HG03039 (cell line): Measurements from ENCODE around the gene MEOX1.
"Not testable (repeated sequence)": the region's sequence is repeated elsewhere in the genome, so short reads cannot be mapped to it uniquely, and the experiment has no call there.

Experiments
- ATAC-seq: cut with Tn5 transposase; IDR thresholded peaks from one replicate; pipeline ENCODE4 v1.9.1; 2021; ENCODE audit warnings: mild to moderate bottlenecking, moderate library complexity; ENCODE audit not compliant: unreplicated experiment

Gene MEOX1

DNA sequence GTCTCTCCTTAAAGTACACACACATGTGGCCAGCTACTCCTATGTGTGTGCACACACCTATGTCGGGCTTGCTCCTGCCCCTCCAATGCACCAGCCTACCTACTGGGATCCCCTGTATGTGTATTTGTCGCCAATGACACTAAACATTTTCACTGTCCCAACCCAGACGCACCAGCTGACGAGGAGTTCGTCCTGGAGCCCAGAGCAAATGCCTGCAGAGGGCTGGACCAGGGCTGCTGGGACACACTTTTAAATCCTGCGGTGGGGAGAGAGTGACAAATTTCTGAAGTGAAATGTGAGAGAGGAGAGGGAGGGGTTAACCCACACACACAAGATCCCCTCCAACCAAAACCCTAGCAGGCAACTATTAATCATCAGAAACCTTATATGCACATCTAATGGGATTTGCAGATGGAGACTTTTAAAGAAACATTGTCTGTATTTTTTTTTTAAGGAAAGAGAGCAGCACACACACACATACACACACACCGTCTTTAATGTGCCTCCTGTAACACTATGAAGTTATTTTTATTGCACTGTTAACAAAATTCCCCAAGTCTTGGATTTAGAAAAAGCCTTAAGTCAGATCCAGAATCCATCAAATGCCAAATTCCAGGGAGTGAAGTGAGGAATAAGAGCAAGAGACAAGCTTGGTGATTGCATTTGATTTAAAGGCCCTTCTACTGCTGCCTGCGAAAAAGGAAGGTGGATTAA, at the start of gene MEOX1:
Gene MEOX1 (minus strand): TSS at position 224 of the 714 bp plus-strand sequence. CDS start 388 bp downstream, outside the sequence.
- ATAC-seq = no peak

DNA sequence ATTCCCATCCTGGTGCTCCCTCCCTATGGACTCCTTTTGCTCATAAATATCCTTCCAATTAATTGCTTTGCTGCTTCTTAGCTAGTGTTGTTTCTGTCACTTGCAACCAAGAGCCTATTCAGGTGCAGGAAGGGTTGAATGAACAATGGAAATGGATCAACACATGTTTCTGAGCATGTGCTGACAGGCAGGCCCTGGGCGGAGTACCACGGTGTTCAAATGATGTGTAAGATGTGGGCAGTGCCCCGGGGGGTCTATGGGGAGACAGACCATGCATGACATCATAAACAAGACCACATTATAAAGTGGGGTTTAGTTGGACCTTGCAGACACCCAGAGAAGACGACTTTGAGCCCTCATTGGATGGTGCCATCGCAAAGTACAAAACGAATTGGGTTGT, 48.4 kb upstream of the MEOX1 start:
- ATAC-seq = no peak

DNA sequence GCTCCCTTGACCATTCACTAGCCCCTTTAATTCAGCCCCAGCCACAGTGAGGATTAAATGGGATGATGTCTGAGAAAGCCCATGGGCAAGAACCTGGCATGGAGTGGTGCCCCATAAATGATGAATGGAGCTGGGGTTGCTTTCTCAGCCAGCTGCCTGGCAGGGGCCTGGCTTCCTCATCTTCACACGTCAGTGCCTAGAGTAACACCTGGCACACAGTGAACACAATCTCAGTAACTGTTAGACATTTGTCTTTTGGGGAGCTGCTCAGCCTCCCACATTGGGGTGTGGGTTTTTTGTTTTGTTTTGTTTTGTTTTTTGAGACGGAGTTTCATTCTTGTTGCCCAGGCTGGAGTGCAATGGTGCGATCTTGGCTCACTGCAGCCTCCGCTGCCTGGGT, 47.5 kb upstream of the MEOX1 start:
- no peak for ATAC-seq

DNA sequence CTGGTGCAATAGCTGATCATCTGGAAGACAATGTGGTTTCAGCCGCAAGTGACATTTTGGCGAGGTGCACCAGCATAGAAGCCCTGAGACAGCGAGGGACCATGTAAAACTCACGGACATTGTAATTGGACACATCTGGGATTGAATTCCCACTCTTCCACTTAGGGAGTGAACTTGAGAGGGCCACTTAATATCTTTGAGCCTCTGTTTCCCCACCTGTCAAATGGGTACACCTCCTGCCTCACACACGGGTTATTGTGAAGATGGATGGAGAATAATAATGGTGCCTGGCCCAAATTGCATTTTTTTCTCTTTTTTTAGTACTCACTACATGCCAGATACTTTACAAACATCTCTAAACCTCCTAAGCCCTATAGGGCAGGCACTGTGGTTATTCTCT, 45.5 kb upstream of the MEOX1 start:
- ATAC-seq = no peak

DNA sequence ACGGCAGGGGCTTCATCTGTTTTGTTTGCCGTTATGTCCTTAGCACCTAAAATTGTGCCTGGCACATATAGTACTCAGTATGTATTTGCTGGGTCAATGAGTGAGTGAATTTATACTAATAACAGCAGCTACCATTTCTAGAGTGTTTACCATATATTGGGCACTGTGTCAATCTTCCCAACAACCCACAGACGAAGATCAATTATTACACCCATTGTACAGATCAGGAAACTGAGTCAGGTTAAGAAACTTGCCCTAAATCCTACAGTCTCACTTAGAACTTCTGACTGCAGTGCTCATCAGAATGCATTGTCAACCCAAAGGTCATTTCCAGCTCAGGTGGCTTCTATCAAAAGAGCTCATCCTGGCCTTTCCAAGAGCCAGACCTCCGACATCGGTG, 44.5 kb upstream of the MEOX1 start:
- ATAC-seq = no peak

DNA sequence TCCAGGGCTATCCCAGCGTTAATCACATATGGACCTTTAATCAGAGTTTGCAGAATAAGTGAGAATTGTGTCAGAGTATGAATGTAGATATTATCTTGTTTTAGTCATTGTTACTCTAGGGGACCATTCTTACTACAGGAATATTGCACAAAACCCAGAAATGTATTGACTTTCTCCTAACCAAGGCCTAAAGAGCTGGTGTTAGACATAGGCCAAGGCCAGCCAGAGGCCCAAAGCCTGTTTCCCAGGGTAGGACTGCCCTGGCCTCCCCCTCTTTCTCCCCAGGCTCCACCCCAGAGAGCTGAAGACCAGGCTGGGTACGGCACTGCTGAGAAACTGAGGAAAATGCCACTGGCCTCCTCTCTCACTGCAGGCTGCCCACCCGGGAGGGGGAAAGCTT, 41.9 kb upstream of the MEOX1 start:
- no peak for ATAC-seq

DNA sequence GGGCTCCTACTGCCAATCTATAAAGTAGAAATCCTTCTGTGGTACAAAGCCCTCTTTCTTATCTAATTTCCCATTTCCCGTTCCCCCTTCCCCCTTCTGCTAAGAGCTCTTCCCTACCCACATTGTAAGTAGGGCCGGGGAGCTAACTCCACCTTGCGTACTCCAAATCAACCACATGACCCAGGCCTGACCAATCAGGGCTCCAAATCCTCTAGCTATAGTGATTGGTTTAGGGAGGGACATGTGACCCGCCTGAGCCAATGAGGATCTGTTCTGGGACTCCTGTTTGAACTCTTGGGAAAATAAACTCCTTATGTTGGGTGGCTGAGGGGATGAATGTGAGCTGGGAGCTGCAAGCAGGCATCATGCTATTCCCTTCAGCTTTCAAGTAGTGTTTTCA, 40.9 kb upstream of the MEOX1 start:
- ATAC-seq = no peak

DNA sequence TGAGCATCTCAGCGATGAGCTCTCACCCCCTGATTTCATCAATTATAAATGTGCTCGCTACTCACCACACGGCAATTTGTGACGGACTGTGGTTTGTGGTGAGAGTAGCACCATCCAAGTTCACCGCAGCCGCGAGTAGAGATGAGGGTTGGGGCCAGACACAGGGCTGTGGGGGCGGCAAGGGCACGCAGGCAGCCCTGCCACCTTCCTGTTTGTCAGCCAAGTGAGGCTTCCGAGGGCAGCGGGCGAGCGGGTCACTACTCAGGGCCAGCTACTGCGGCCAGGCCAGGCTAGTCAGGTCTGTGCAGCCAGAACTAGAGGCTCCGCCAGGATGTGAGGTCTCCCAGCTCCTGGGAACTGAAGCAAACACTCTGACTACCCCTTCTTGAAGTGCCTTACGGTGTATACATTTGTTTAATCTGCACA, 39.6 kb upstream of the MEOX1 start:
- no peak for ATAC-seq

DNA sequence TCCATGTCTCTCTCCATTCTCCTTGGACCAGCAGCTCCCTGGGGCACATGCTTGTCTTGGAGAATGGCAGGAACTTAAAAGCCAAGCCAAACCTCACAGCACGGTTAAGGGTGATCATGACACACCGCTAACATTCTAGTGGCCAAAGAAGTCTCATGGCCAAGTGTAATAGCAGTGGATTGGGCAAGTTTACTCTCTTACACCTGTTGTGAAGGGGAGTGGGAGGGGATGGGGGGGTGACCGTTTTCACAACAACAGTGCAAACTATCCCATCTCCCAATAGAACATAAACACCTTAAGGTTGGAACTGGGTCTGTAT, 37.7 kb upstream of the MEOX1 start:
- no peak for ATAC-seq

DNA sequence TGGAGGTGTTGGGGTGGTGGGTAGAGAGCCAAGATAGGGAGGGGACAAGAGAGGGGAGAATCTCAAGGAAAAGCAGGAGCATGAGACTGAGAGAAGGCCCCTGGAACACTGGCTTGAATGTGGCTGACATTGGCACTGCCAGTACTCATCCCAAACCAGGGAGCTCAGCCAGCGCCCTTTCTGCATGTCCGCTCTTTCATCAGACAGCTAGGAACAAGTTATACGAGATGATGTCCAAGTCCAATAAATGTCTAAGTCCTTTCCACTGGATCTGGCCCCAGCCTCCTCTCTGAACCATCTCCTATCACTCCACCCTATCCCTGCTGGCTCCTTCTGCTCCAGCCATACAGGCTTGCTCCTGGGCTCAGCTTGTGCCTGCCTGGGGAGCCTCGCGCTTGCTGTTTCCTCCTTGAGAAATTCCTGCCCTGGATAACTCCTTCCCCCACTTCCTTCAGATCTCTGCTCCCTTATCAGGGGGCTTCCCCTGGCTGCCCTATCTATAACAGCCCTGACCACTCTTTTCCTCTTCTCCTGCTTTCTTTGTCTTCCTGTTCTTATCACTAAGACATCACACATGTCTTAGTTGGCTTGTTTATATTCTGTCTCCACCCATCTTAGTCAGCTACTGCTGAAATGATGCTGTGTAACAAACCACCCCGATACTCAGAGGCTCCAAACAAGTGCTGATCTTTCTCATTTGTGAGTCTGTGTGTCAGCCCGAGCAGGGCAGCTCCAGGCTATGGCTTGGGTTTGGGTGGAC, 37.1 kb upstream of the MEOX1 start:
- ATAC-seq = no peak

DNA sequence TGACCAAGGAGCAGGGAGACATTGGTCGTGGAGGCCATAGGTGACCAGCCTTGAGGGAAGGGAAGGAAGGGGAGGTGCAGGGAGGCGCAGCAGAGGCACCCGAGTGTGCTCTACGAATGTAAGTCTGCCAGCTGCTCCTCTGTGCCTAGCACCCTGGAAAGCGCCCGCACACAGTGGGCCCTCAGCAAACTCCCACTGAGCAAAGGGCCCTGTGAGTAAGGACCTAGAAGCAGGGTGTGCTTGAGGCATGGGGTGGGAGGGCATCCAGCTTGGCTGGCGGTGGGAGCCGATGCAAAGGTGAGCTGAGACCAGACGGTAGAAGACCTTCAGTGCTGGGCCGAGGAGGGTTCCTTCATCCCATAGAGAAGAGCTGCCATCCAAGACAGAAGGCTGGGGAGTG, 36.2 kb upstream of the MEOX1 start:
- no peak for ATAC-seq

DNA sequence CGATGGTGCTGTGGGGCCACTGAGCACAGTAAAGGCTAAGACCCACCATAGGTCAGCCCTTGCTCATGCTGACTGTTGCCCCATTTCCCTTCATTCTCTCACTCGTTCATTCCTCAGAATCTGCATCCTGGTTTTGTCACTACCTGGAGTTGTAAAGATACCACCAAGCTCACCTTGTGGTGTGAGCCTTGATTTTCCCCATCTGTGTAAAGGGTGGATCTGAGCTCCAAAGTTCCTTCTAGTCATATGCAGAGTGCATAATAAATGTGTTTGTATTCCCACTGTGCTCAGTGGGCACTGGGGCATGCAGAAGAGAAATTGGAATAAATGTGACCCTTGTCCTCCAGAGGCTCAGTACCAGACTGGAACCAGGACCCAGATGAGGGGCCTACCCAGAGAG, 35.2 kb upstream of the MEOX1 start:
- no peak for ATAC-seq

DNA sequence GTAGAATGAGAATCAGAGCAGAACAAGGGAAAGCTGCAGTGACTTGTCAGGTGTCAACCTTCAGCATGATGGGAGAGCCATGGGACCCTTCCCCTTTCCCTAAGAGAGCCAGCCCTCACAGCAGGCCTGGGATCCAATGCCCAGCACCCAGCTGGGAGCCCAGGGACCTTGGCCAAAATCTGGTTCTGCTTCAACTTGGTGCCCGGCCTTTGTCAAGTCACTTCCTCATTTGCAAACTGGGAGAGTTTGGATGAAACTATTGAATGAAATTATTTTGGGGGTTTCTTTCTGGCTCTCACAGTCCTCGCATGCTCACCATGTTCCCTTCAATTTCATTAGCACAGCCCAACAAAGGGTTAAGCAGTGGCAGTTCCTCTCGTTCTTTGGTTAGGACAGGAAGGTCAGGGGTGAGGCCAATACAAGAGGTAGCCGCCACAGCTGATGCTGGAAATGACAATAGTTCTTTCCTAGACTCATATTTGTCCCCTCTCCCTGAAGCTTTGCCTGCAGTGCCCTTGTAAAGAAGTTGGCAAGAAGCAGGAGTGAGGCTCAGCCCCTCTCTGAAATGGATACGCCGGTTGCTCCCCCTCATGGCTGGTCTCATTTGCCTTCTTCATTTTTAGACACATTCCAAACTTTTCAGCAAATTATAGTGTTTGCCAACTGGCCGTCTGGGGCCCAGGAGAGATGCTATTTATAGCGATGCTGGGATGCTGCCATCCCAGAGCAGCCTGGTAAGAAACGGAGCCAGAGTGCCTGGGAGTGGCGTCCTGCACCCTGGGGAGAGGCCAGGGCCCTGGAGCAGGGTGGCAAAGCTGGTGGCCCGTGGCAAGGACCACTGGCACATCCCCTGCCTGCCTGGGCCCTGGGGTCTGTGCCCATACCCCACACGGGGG, 34.5 kb upstream of the MEOX1 start:
- no peak for ATAC-seq

DNA sequence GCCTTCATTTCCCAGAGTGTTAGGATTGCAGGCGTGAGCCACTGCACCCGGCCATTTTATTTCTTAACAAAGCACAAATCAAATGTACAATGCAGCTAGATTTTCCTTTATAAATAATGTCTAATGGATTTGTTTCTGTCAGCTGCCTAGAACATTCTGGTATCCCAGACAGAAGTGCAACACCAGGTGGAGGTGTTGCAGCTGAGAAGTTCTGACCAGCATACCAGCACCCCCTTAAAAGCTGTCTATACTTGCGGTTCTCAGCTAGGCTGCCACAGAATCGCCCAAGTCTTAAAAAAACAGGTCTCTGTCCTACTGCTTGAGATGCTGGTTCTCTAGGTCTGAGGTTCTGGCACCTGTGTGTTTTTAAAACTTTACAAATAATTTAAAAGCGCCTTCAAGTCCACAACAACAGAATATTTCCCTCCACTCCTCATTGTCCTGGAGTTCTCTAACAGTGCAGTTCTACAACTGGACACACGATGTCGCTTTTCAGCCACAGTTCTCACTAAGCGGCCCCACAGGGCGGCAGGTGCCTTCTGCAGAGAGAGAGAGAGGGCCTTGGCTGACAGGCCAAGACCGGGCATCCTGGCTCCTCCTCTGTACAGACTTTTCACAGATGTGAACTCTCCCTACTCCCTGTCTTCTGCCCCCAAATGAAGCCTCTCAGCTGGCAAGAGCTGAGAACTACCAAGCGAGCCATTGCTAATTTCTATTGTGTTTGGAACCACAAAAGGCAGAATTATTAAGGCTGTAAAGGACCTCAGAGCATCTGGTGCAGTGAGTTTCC, 32.6 kb upstream of the MEOX1 start:
- no peak for ATAC-seq

DNA sequence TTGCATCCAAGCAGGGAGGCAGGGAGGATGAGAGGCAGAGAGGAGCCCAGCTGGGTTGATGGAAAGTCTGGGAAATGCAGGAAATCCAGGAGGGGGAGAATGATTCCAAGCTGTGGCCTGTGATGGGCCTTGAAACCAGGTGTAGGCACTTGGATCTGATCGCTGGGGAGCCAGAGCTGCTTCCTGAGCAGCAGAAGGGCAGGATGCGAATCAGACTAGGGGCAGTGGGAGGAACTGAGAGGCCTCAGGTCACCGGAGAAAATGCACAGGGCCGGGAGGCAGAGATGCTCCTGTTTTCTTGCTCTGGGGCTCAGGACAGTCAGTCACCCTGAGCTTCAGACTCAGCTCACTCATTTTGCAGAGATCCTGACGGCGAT, 29.6 kb upstream of the MEOX1 start:
- no peak for ATAC-seq

DNA sequence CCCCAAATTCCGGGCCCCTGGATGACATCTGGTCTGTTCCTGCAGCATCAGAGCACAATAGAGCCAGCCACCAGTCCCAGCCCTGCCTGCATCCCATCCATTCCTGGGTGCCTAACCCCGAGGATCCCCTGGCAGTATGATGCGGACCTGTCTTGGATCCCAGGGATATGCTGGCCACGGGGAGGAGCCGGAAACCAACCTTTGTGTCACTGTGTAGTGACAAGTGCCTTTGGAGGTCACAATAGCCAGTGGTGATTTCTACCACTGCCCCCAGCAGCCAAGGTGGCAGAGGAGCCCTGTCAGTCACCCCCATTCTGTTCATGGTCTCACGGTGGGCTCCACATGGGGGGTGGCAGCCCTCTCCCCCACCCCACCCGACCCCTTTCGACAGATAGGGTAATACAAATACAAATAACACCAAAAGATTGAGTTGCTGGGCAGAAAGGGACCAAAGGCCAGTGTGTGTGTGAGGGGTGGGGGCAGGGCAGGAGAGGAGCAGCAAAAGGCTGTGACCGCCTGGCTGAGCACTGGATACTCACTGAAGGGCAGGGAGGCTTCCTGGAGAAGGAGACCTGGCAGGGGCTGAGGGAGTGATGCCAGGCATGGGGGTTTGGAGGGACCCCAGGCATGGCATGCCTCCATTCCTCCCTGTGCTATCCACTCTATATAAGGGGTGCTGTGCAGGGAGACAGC, 29.0 kb upstream of the MEOX1 start:
- no peak for ATAC-seq

DNA sequence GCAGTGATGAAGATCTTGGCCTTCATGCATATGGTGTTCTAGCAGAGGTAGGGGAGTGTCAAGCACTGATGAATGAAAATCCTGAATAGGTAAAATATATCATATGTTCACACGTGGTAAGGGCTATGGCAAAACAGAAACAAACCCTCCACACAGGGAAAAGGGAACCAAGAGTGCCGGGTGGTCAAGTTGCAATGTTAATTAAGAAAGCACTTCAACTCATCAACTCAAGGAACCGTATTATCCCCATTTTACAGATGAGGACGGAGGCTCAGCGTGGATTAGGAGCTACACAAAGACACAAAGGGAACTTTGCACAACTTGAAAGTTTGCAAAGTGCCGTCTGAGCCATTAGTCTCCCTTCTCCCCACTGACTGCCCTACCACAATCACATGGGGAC, 28.1 kb upstream of the MEOX1 start:
- ATAC-seq = no peak

DNA sequence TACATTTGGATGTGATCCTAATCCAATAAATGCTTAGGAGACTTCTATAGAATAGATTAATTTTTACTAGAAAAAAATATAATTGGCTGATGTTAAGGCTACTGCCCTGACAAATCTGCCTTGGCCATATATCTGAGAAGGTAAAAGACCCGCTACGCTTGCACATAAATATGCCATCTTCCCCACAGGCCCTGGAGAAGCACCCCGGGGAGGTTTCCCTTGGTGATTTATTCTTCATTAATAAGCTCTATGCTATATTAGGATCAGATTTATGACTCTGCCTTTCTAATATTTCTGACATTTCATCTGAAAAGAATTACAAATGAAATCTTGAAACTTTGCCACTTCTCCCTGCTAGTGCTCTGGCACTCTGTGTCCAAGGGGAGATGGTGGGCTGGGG, 27.4 kb upstream of the MEOX1 start:
- ATAC-seq = no peak

DNA sequence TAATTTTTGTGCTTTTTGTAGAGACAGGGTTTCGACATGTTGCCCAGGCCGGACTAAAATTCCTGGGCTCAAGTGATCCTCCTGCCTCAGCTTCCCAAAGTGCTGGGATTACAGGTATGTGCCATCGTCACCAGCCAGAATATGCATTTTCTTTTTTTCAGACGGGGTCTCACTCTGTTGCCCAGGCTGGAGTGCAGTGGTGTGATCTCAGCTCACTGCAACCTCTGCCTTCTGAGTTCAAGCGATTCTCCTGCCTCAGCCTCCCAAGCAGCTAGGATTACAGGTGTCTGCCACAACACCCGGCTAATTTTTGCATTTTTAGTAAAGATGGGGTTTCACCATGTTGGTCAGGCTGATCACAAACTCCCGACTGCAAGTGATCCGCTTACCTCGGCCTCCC, 25.2 kb upstream of the MEOX1 start:
- ATAC-seq = not testable (repeated sequence)

DNA sequence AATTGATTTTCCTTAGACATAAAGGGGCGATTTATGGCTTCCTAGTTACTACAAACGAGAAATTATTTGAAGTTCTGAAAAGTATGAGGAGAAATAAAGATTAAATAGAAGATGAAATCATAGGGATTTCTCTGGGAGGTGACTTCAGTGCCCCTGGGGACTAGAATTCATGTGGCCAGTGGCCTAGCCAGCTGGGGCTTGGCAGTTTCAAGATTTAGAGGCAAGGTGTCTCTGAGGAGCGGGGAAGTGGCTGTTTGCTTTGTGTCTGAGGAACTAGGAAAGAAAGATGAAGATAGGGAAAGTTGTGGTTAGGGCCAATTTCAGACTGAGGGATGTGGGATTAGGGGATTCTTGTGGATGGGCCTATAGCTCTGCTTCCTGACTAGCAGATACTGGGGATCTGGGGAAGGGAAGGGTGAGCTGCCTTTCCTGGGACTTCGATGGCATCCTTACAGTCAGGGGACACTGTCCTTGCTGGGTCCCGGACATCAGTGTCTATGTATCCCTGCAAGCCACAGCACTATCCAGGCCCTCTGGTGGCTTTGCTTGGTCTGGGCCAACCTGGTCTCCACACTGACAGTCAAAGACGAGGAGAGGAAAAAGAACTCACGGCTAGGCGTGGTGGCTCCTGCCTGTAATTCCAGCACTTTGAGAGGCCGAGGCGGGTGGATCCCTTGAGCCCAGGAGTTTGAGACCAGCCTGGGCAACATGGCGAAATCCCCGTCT, 22.4 kb upstream of the MEOX1 start:
- ATAC-seq = no peak
